CD14-positive monocyte (primary cell): ENCODE measurements around the gene ECHDC3. TPM values are rescaled to one million over a fixed set of nuclear protein-coding genes. Genes with fewer than 3 reads are reported as not detected.
A peak's percentile ranks its signal among the peaks of the same experiment; 100 is the strongest.

Experiments
- DNase-seq, 3 donors: peaks; one replicate each; pipeline ENCODE4 v3.0.0-alpha.2; 2011 to 2022
- H2AFZ ChIP-seq: 2 replicates; pipeline ENCODE4 v1.6.0; 2012; ENCODE audit warnings: mild to moderate bottlenecking, low read depth, low read length, inconsistent platforms; ENCODE audit not compliant: insufficient read depth, poor library complexity, severe bottlenecking
- H3K27ac ChIP-seq, 2 donors: 1 replicate in 1 of 2; 2 replicates in 1 of 2; pipeline ENCODE4 v1.5.1; 2012 to 2013; ENCODE audit warnings: low read length in 2 of 2, control low read depth in 1 of 2, inconsistent platforms in 1 of 2, low read depth in 1 of 2, mild to moderate bottlenecking in 1 of 2
- H3K27me3 ChIP-seq, 2 donors: one replicate each; pipeline versions ENCODE4 v1.6.0 to v1.6.1; 2011 to 2013; ENCODE audit warnings: low read length in 2 of 2; ENCODE audit not compliant: control insufficient read depth in 2 of 2, insufficient read depth in 2 of 2
- H3K36me3 ChIP-seq, 2 donors: replicated peaks in 1 of 2; 1 replicate in 1 of 2; 2 replicates in 1 of 2; pipeline versions ENCODE4 v1.5.1 to v1.6.1; 2012 to 2013; ENCODE audit warnings: low read length in 2 of 2, control low read depth in 1 of 2, inconsistent platforms in 1 of 2, mild to moderate bottlenecking in 1 of 2; ENCODE audit not compliant: insufficient read depth in 2 of 2, control insufficient read depth in 1 of 2
- H3K4me1 ChIP-seq, 2 donors: 1 replicate in 1 of 2; 2 replicates in 1 of 2; pipeline versions ENCODE4 v1.5.1 to v1.6.1; 2012 to 2013; ENCODE audit warnings: low read length in 2 of 2, control low read depth in 1 of 2, inconsistent platforms in 1 of 2, mild to moderate bottlenecking in 1 of 2, moderate library complexity in 1 of 2; ENCODE audit not compliant: insufficient read depth in 2 of 2, control insufficient read depth in 1 of 2
- H3K4me2 ChIP-seq: replicated peaks from 2 replicates; pipeline ENCODE3; 2012; ENCODE audit warnings: low read length, moderate library complexity, mild to moderate bottlenecking; ENCODE audit not compliant: poor library complexity, severe bottlenecking; ENCODE audit errors: extremely low read depth
- H3K4me3 ChIP-seq, 3 experiments: fragments of 200-600 bp in 1 of 3; sonication (generic) in 1 of 3; replicated peaks in 1 of 3; 1 replicate in 2 of 3; 2 replicates in 1 of 3; pipeline ENCODE4 v1.5.1; 2011 to 2013; ENCODE audit warnings: low read length in 3 of 3, mild to moderate bottlenecking in 3 of 3, control low read depth in 2 of 3, low read depth in 2 of 3, inconsistent platforms in 1 of 3, moderate library complexity in 1 of 3
- H3K79me2 ChIP-seq: 2 replicates; pipeline ENCODE4 v1.6.0; 2012; ENCODE audit warnings: mild to moderate bottlenecking, control low read depth, inconsistent platforms, low read length, moderate library complexity; ENCODE audit not compliant: insufficient read depth
- H3K9ac ChIP-seq: 2 replicates; pipeline ENCODE4 v1.6.0; 2017; ENCODE audit warnings: low read length, mild to moderate bottlenecking; ENCODE audit not compliant: insufficient read depth, poor library complexity, severe bottlenecking
- H3K9me3 ChIP-seq, 2 donors: replicated peaks in 1 of 2; 1 replicate in 1 of 2; 2 replicates in 1 of 2; pipeline versions ENCODE4 v1.5.1 to v1.6.1; 2012 to 2013; ENCODE audit warnings: low read length in 2 of 2, control low read depth in 1 of 2; ENCODE audit not compliant: control insufficient read depth in 1 of 2, insufficient read depth in 1 of 2
- H4K20me1 ChIP-seq: 2 replicates; pipeline ENCODE4 v1.6.0; 2012; ENCODE audit warnings: mild to moderate bottlenecking, low read length, control low read depth, moderate library complexity; ENCODE audit not compliant: insufficient read depth
- H3K27ac Mint-ChIP-seq, 7 donors: one replicate each; pipeline ENCODE4 v1.8.0; 2020; ENCODE audit warnings: mild to moderate bottlenecking in 7 of 7, mixed read lengths in 7 of 7, moderate library complexity in 6 of 7, inconsistent platforms in 2 of 7
- H3K27me3 Mint-ChIP-seq, 3 donors: one replicate each; pipeline ENCODE4 v1.8.0; 2021 to 2022; ENCODE audit warnings: low read depth in 3 of 3, mild to moderate bottlenecking in 3 of 3, mixed read lengths in 3 of 3, moderate library complexity in 3 of 3, inconsistent platforms in 1 of 3
- H3K36me3 Mint-ChIP-seq, 2 donors: one replicate each; pipeline ENCODE4 v1.8.0; 2020; ENCODE audit warnings: mixed read lengths in 2 of 2, inconsistent platforms in 1 of 2, mild to moderate bottlenecking in 1 of 2
- H3K4me1 Mint-ChIP-seq: one replicate; pipeline ENCODE4 v1.8.0; 2020; ENCODE audit warnings: mild to moderate bottlenecking, mixed read lengths
- H3K4me3 Mint-ChIP-seq, 2 donors: one replicate each; pipeline ENCODE4 v1.8.0; 2020; ENCODE audit warnings: mild to moderate bottlenecking in 2 of 2, mixed read lengths in 2 of 2, moderate library complexity in 1 of 2
- H3K9me3 Mint-ChIP-seq, 7 donors: one replicate each; pipeline ENCODE4 v1.8.0; 2020 to 2022; ENCODE audit warnings: mixed read lengths in 7 of 7, mild to moderate bottlenecking in 6 of 7, moderate library complexity in 6 of 7, inconsistent platforms in 2 of 7
- CTCF ChIP-seq: fragments of 200-600 bp; IDR thresholded peaks from one replicate; pipeline ENCODE4 v1.8.0; 2022; ENCODE audit warnings: antibody characterized with exemption, mild to moderate bottlenecking
- WGBS: methylation state at CpG from one replicate; pipeline ENCODE4 v1.1.5; 2013; ENCODE audit warnings: missing lambda C conversion rate; ENCODE audit not compliant: insufficient coverage; 5-methylcytosine and 5-hydroxymethylcytosine counted together
- intact Hi-C, 2 donors: fragments of 100-400 bp; cut with micrococcal nuclease; formaldehyde crosslinking; loops; one replicate each; pipeline versions ENCODE4 v1.15.0 to v1.15.1; 2023
- polyA plus RNA-seq, 3 donors: library from polyadenylated mRNA; depleted of rRNA in 1 of 3; unstranded in 2 of 3; stranded (reverse) in 1 of 3; fragments of 300-500 nt in 2 of 3; fragments of >200 nt in 1 of 3; fragmentation: Illumina TruSeq in 2 of 3; gene quantifications; 1 replicate in 2 of 3; 2 replicates in 1 of 3; pipeline ENCODE4 v1.2.3, GENCODE V29; 2012 to 2021

ECHDC3 gene
- polyA plus RNA-seq, 3 donors = 9.2 to 10.6 (median 9.4) TPM

- no peaks in the 10 kb centered on the region for H3K27me3 ChIP-seq
- Mint-ChIP-seq H3K27ac (peak overlapping the region in 1 of 7 donors; percentile 9), H3K36me3 (no peaks in the 10 kb centered on the region), H3K4me3 (no peak overlapping the region), H3K9me3 (peaks cover 0 to 2% (median 0%) of the 10 kb centered on the region in 7 donors), H3K27me3 (peaks cover 0 to 4% (median 0%) of the 10 kb centered on the region in 3 donors), H3K4me1 (no peaks in the 10 kb centered on the region)
- DNase-seq = no peak
- H3K27ac ChIP-seq = no peak overlapping the region
- H2AFZ ChIP-seq = no peak overlapping the region
- no peak for TF ChIP-seq CTCF
- no peaks in the 10 kb centered on the region for H3K36me3 ChIP-seq
- intact Hi-C loops = no loop called here
- 93% methylated on average over 2 of the region's 6 CpGs for WGBS
- H3K4me3 ChIP-seq = no peak overlapping the region
- no peaks in the 10 kb centered on the region for H3K4me1 ChIP-seq
- no peaks in the 10 kb centered on the region for H4K20me1 ChIP-seq
- H3K4me2 ChIP-seq = no peak overlapping the region
- H3K9ac ChIP-seq = no peak overlapping the region
- no peaks in the 10 kb centered on the region for H3K79me2 ChIP-seq
- no peaks in the 10 kb centered on the region for H3K9me3 ChIP-seq
These were observed 64.5 kb downstream of the ECHDC3 start for GRCh38 chr10:11806706-11807105.

- H4K20me1 ChIP-seq = no peaks in the 10 kb centered on the region
- Mint-ChIP-seq H3K4me3 (no peak overlapping the region), H3K9me3 (peaks cover 0 to 2% (median under 1%) of the 10 kb centered on the region in 7 donors), H3K27ac (no peak overlapping the region), H3K4me1 (peaks cover 2% of the 10 kb centered on the region), H3K27me3 (peaks cover 0 to 4% (median 1%) of the 10 kb centered on the region in 3 donors), H3K36me3 (no peaks in the 10 kb centered on the region)
- intact Hi-C loops = no loop called here
- TF ChIP-seq CTCF = no peak
- H3K4me1 ChIP-seq = peaks cover 1 to 4% of the 10 kb centered on the region in 2 donors
- H3K9ac ChIP-seq = no peak overlapping the region
- no peaks in the 10 kb centered on the region for H3K79me2 ChIP-seq
- no peak overlapping the region for H3K4me2 ChIP-seq
- no peak for DNase-seq
- no CpG with 5 or more reads among the region's 5 CpGs for WGBS
- no peak overlapping the region for H2AFZ ChIP-seq
- no peak overlapping the region for H3K4me3 ChIP-seq
- H3K27me3 ChIP-seq = no peaks in the 10 kb centered on the region
- H3K27ac ChIP-seq = no peak overlapping the region
- H3K36me3 ChIP-seq = no peaks in the 10 kb centered on the region
- H3K9me3 ChIP-seq = no peaks in the 10 kb centered on the region
These were observed 66.6 kb downstream of the ECHDC3 start for GRCh38 chr10:11808808-11809207.
